Ishikawa (cell line): ENCODE data around the gene NOSTRIN.

ENCODE experiments used
- CEBPB ChIP-seq: IDR thresholded peaks from 2 replicates; pipeline ENCODE4 v1.6.1; 2012
- CREB1 ChIP-seq: IDR thresholded peaks from 2 replicates; pipeline ENCODE4 v1.6.1; 2012; ENCODE audit warnings: low read depth
- EGR1 ChIP-seq: IDR thresholded peaks from 2 replicates; pipeline ENCODE4 v1.6.1; 2012
- EP300 ChIP-seq: IDR thresholded peaks from 2 replicates; pipeline ENCODE4 v1.6.1; 2012; ENCODE audit warnings: borderline replicate concordance
- FOXM1 ChIP-seq: IDR thresholded peaks from 2 replicates; pipeline ENCODE4 v1.6.1; 2012; ENCODE audit warnings: low read depth, borderline replicate concordance
- NFIC ChIP-seq: IDR thresholded peaks from 2 replicates; pipeline ENCODE4 v1.6.1; 2012
- RAD21 ChIP-seq: IDR thresholded peaks from 2 replicates; pipeline ENCODE4 v1.6.1; 2012; ENCODE audit warnings: low read depth
- TAF1 ChIP-seq: IDR thresholded peaks from 2 replicates; pipeline ENCODE4 v1.6.1; 2012; ENCODE audit warnings: low read depth, mild to moderate bottlenecking
- TCF12 ChIP-seq: IDR thresholded peaks from 2 replicates; pipeline ENCODE4 v1.6.1; 2012; ENCODE audit warnings: low read depth
- TEAD4 ChIP-seq: IDR thresholded peaks from 2 replicates; pipeline ENCODE4 v1.6.1; 2012
- YY1 ChIP-seq: IDR thresholded peaks from 2 replicates; pipeline ENCODE4 v1.6.1; 2012; ENCODE audit warnings: low read depth
- ZBTB7A ChIP-seq: IDR thresholded peaks from 2 replicates; pipeline ENCODE4 v1.6.1; 2012; ENCODE audit warnings: low read depth
- TF ChIP-seq, protein P1 (sequence below): IDR thresholded peaks from 2 replicates; pipeline ENCODE4 v1.6.1; 2012; ENCODE audit warnings: low read depth, mild to moderate bottlenecking
- TF ChIP-seq, protein P2 (sequence below): IDR thresholded peaks from 2 replicates; pipeline ENCODE4 v1.6.1; 2012
- TF ChIP-seq, protein P3 (sequence below): IDR thresholded peaks from 2 replicates; pipeline ENCODE4 v1.6.1; 2012

Gene NOSTRIN

DNA sequence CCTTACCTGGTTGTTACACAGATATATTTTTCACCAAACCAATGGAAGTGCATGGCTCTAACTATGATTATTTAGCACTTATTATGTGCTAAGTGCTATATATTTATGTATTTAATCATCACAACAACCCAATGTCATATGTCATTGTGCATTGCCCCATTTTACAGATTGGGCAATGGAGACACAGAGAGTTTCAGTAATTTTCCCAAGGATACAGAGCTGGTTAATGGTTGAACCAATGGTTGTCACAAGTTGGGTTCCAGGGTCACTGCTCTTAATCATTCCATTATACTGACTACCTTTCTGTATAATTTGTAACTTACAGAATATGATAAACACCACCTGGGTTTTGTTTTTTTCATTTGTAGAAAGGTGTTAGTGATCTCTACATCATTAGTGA is 29.2 kb downstream of the NOSTRIN start:
- TF ChIP-seq EGR1 (no peak), TEAD4 (no peak), YY1 (no peak), FOXM1 (no peak), TAF1 (no peak), TCF12 (no peak), NFIC (no peak), RAD21 (no peak), EP300 (no peak), CEBPB (no peak), CREB1 (no peak)
- TF ChIP-seq, protein P1, sequence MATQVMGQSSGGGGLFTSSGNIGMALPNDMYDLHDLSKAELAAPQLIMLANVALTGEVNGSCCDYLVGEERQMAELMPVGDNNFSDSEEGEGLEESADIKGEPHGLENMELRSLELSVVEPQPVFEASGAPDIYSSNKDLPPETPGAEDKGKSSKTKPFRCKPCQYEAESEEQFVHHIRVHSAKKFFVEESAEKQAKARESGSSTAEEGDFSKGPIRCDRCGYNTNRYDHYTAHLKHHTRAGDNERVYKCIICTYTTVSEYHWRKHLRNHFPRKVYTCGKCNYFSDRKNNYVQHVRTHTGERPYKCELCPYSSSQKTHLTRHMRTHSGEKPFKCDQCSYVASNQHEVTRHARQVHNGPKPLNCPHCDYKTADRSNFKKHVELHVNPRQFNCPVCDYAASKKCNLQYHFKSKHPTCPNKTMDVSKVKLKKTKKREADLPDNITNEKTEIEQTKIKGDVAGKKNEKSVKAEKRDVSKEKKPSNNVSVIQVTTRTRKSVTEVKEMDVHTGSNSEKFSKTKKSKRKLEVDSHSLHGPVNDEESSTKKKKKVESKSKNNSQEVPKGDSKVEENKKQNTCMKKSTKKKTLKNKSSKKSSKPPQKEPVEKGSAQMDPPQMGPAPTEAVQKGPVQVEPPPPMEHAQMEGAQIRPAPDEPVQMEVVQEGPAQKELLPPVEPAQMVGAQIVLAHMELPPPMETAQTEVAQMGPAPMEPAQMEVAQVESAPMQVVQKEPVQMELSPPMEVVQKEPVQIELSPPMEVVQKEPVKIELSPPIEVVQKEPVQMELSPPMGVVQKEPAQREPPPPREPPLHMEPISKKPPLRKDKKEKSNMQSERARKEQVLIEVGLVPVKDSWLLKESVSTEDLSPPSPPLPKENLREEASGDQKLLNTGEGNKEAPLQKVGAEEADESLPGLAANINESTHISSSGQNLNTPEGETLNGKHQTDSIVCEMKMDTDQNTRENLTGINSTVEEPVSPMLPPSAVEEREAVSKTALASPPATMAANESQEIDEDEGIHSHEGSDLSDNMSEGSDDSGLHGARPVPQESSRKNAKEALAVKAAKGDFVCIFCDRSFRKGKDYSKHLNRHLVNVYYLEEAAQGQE: no peak
- TF ChIP-seq, protein P2, sequence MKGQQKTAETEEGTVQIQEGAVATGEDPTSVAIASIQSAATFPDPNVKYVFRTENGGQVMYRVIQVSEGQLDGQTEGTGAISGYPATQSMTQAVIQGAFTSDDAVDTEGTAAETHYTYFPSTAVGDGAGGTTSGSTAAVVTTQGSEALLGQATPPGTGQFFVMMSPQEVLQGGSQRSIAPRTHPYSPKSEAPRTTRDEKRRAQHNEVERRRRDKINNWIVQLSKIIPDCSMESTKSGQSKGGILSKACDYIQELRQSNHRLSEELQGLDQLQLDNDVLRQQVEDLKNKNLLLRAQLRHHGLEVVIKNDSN: no peak

DNA sequence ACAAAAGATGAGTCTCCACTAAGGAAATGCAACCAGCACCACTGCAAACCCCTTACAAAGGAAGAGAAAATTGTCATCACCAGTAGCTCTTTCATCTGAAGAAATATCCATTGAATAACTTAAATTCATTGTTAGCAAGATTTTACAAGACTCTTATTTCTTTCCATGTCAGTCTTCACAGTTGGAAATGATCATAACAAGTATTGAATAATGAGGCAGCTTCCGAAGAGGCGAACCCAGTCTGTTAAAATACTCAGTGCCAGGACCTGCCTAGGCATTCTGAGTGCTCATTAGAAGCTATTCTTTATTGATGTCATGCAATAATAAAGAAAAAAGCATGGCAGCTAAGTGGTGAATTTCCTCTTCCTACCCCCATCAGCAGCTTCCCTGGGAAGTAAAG is 33.5 kb downstream of the NOSTRIN start:
- TF ChIP-seq RAD21 (no peak), EP300 (no peak), EGR1 (no peak), TCF12 (no peak), FOXM1 (no peak)
- TF ChIP-seq, protein P3, sequence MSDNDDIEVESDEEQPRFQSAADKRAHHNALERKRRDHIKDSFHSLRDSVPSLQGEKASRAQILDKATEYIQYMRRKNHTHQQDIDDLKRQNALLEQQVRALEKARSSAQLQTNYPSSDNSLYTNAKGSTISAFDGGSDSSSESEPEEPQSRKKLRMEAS: no peak
- TF ChIP-seq, protein P1: no peak

DNA sequence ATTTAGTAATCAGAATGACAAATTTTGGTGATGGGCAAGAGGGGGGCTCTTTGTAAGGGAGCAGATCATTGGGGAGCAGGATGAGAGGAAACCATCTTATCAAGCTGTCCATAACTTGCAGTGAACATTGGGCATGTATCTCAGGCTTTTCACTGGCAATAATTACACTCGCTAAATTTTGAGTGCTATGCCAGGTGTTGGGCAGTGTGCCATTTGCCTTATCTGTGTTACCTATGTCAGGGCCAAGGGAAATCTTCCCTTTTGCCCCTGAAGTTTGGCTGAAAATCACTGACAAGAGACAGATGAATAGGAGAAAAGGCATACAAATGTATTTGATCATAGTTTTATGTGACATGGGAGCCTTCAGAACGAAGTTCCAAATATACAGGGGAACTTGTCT is 39.0 kb downstream of the NOSTRIN start:
- no peak for TF ChIP-seq NFIC
- TF ChIP-seq CREB1: no peak
- TF ChIP-seq EP300: no peak
- TF ChIP-seq, protein P3: no peak
- no peak for TF ChIP-seq ZBTB7A
- no peak for TF ChIP-seq CEBPB
- TF ChIP-seq, protein P2: no peak
- TF ChIP-seq TEAD4: no peak
- TF ChIP-seq YY1: no peak
- TF ChIP-seq FOXM1: no peak
- TF ChIP-seq RAD21: no peak
- no peak for TF ChIP-seq EGR1
- TF ChIP-seq, protein P1: no peak
- no peak for TF ChIP-seq TAF1

DNA sequence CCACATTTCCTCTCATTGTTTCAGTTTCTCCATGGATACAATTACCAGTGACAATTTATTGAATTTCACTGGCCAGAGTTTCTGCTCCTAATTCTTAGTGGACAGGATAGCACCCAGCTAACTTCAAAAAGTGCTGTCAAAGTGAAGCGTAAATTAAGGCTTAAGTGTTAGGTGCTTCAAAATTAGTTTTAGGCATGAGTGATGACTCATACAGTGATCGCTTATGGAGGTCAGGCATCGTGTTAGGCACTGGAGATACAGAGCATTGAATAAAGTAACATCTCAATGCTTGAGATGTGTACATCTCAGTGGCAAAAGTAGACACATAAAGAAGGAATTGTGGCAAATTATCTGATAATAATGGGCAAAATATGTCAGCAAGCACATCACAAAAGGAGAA is 40.8 kb downstream of the NOSTRIN start:
- TF ChIP-seq, protein P3: no peak
- no peak for TF ChIP-seq EP300
- no peak for TF ChIP-seq TEAD4
- TF ChIP-seq ZBTB7A: no peak
- TF ChIP-seq NFIC: no peak
- no peak for TF ChIP-seq CREB1
- TF ChIP-seq FOXM1: no peak
- TF ChIP-seq TAF1: no peak
- no peak for TF ChIP-seq TCF12
- TF ChIP-seq, protein P2: no peak
